GM19468 (cell line): ENCODE measurements around the gene BAIAP2.
"Not testable (repeated sequence)": the region's sequence is repeated elsewhere in the genome, so short reads cannot be mapped to it uniquely, and the experiment has no call there.

Source experiments
- ATAC-seq: cut with Tn5 transposase; IDR thresholded peaks from one replicate; pipeline ENCODE4 v1.9.1; 2021; ENCODE audit warnings: mild to moderate bottlenecking, moderate library complexity, moderate number of reproducible peaks; ENCODE audit not compliant: unreplicated experiment; ENCODE audit errors: extremely low read depth

The BAIAP2 gene

DNA sequence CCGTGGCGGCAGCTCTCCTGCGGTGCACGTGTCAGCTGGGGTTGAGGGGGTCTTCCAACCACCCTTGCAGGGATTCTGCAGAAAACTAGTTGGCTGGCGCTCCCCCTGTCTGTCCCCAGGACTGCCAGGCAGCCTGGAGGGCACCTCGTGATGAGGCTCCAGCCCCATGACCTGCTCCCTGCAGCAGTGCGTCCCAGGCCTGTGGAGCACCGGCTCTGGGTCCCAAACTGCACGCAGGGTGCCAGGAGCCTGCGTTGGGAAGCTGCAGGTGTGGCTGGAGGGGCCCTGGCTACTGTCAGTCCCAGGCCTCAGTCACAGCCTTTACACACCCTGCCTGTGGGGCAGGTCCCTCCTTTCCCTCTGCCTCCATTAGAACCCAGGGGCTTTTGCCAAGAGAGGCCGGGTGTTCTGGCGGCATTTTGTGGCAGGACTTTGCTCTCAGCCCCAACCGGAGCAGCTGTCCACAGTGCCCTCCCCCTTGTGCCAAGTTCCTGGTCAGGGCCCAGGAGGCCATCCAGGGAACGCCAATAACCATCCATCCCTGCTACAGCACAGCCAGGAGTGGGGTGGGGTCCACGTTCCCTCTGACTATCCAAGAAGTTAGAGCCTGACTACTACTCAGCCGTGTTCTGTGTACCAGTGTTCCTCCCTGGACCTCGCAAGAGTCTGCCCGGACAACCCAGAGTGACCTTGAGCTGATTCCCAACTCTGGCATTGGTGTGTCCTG is 34.2 kb upstream of the BAIAP2 start:
- no peak for ATAC-seq

DNA sequence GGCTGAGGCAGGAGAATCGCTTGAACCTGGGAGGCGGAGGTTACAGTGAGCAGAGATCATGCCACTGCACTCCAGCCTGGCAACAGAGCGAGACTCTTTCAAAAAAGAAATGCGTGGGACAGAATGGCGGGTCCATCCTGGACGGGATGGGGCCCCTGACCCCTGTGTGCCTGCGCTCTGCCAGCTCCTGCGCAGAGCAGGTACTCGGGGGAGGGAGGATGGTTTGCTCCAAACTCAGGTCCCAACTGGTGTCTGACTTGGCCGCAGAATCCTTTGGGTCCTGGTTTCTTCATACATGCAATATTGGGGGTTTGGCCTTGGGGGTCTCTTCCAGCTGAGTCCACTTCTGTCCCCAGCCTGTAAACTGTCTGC is 33.0 kb upstream of the BAIAP2 start:
- no peak for ATAC-seq

- no peak for ATAC-seq
These were observed 32.3 kb upstream of the BAIAP2 start for GRCh38 chr17:81002409-81003361.

DNA sequence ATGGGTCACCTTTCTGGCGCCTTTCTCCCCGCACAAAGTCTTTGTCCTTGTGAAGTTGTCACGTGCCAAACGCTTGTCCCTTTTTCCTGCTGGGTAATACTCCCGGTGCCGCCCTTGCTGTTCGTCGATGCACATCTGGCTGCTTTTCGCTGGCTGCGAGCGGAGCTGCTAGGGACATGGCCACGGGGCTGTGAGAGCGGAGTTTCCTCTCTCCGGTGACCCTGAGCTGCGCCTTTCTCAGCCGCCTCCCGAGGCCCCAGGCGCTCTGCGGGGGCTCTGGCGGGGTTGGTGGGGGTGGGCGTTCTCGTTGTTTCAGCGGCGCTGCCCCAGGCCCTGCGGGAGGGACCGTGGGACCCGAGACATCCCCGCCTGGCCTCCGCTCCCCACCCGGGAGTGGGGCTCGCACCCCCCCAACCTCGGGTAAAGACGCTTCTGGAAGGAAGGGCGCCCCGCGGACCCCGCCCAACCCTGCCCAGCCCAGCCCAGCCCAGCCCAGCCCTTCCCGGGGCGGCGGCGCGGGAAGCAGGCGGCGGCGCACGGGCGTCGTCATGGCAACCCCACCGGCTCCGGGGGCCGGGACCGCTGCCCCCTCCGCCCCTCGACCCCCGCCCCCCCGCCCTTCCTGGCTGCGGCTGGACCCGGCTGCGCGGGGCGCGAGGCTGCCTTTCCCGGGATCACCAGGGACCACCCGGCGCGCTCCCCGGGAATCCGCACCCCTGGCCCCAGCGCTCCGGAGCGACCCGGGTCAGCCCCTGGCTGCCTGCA is 31.1 kb upstream of the BAIAP2 start:
- ATAC-seq, result no peak

- ATAC-seq, result no peak
These were observed 28.1 kb upstream of the BAIAP2 start for GRCh38 chr17:81006891-81007290.

- no peak for ATAC-seq
These were observed 26.8 kb upstream of the BAIAP2 start for GRCh38 chr17:81008140-81008539.

DNA sequence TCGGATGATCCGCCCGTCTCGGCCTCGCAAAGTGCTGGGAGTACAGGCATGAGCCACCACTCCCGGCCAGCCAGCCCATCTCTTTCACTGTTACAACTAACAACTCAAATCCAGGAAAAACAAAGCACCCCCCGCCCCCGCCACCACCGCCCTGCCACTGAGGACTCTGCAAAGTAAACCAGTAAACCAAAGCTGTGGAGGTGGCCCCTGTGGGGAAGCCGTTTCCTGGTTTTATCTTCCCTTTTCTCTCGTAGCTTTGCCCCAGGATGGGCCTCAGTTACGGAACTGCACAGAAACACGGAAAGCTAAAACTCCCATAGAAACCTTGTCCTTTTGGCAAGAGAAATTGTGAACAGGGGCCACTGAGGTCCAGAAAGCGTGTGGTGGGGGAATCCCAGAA is 25.8 kb upstream of the BAIAP2 start:
- no peak for ATAC-seq

- no peak for ATAC-seq
These were observed 24.0 kb upstream of the BAIAP2 start for GRCh38 chr17:81010935-81011334.

DNA sequence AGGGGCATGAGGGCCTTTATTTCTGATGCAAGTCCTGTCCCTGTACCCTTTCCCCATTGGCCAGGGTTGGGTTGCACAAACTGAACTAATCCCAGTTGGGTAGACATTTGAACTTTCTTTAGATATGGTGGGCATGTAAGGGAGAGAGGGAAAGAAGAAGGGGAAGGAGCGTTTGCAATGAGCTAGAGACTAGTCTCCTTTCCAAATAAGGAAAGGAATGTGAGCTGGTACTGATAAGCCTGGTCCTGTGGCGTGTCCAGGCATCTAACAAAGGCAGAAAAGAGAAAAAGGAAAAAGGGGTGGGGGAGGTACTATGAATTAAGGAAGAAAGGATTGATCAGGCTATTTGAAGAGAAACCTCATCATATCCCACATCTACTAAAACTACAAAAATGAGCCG is 23.0 kb upstream of the BAIAP2 start:
- no peak for ATAC-seq

DNA sequence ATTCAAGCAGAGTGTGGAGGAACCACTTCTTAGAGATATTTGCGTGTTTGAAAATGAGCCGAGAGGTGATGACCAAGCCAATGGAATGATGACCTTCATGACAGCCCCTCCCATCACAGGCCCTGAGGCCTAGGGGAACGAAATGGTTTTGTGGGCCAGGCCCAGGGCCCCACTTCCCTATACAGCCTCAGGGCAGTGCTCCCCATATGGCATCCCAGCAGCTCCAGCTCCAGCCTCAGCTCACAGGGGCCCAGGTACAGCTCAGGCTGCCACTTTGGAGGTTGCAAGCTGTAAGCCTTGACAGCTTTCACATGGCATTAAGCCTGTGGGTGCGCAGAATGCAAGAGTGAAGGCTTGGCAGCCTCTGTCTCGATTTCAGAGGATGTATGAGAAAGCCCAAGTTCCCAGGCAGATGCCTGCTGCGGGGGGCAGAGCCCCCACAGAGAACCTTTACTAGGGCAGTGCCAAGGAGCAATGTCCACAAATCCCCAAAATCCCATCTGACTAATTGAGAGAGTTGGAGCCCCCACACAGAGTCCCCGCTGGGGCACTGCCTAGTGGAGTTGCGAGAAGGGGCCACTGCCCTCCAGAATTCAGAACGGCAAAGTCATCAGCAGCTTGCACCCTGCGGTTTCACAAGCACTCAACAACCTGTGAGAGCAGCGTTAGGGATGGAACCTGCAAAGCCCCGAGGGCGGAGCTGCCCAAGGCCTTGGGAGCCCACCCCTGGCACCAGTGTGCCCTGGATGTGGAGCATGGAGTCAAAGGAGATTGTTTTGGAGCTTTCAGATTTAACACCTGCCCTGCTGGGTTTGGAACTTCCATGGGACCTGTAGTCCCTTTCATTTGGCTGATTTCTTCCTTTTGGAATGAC is 22.1 kb upstream of the BAIAP2 start:
- no peak for ATAC-seq

DNA sequence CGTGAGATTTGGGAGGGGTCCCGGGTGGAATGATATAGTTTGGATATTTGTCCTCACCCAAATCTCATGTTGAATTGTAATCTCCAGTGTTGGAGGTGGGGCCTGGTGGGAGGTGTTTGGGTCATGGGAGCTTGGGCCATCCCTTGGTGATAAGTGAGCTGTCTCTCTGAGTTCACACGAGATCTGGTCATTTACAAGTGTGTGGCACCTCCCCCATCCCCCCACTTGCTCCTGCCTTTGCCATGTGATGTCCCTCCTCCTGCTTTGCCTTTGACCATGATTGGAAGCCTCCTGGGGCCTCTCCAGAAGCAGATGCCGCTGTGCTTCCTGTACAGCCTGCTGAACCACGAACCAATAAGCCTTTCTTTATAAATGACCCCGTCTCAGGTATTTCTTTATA is 21.3 kb upstream of the BAIAP2 start:
- ATAC-seq, result no peak

- ATAC-seq, result no peak
These were observed 19.8 kb upstream of the BAIAP2 start for GRCh38 chr17:81015136-81015535.

DNA sequence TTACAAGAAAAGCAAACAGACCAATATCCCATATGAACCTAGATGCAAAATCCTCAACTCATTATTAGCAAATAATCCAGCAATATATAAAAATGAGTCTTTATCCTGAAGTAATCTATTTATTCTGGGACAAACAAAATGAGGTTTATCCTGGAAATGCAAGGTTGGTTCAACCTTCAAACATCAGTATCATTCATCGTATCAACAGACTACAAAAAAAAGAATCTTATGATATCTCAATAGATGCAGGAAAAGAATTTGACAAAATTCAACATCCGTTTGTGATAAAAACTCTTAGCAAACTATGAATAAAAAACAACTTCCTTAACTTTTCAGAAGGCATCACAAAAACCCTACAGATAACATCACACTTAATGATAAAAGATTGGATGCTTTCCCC is 18.4 kb upstream of the BAIAP2 start:
- no peak for ATAC-seq

DNA sequence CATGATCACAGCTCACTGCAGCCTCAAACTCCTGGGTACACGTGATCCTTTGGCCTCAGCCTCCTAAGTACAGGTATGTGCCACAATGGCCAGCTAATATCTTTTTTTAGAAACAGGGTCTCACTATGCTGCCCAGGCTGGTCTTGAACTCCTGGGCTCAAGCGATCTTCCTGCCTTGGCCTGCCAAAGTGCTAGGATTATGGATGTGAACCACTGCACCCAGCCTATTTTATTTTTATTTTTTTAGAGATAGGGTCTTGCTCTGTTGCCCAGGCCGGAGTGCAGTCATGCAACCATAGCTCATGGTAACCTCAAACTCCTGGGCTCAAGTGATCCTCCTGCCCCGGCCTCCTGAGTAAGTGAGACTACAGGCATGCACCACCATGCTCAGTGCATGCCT is 17.6 kb upstream of the BAIAP2 start:
- not testable (repeated sequence) for ATAC-seq

DNA sequence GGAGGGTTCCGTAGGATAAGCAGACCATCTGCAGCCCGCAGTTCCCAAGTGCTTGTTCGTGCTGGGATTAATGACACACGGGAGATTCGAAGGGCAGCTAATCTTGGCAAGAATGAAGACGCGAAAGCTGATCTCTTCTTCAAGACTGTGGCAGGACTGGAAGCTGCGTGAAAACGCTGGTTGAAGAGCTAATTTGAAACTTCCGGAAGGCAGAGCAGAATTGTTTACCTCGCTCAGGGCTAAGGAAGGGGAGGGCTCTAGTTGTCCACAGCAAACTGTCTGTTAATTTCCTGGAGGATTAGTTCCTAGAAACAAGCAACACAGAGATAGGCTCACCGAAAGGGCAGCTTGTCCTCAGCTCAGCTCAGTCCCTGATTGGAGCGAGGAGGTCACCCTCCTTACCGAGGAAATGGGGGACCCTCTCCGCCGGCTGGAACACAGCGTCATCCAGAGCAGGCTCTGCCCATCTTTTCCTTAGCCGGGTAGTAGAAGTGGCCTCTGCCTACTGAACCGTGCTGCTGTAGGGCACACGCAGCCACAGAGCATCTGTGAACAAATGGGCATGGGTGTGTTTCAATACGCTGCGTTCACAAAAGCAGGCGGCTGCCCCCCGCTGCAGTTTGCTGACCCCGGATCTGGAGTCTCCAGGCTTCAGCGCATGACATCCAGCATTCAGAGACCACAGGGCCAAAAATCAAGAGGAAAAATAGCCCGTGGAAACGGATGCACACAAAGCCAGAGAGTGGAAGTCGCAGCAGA is 16.7 kb upstream of the BAIAP2 start:
- ATAC-seq, result no peak

DNA sequence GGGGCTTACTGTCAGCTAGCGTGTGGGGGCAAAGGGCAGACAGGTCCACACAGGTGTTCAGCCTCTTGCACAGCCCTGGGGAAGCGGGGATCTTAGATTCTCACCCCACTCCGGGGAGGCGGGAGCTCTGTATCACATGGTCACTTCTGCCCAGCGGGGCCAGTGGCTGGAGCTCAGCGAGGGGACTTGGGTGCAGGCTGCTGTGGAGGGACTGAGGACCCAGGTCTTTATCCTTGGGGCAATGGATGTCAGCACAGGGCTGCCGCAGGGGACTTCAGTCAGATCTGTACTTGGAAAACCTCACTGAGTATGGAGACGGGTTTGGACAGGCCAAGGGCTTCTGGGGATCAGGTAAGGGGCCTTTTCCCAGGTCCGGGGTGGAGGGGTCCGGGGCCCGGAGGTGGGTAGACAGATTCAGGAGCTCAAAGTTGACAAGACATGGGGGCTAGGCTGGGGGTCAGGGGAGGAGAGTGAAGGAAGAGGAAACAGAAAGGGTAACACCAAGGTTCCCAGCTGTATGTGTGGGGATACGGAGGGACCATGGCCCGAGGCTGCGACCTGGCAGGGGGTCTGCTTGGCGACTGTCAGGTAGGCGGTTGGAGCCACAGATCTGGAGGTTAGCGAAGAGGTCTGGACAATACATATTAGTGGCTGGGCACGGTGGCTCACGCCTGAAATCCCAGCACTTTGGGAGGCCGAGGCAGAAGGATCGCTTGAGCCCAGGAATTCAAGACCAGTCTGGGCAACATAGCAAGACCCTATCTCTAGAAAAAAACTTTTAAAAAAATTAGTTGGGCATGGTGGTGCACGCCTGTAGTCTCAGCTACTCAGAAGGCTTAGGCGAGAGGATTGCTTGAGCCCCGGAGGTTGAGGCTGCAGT is 15.1 kb upstream of the BAIAP2 start:
- no peak for ATAC-seq

GRCh38 chr17:81020443-81020766 is 14.5 kb upstream of the BAIAP2 start:
- no peak for ATAC-seq

GRCh38 chr17:81020767-81021497 is 14.0 kb upstream of the BAIAP2 start:
- ATAC-seq, result no peak
